GM12872 (cell line): ENCODE measurements around the gene HLA-DMA.

ENCODE experiments used
- CTCF ChIP-seq: IDR thresholded peaks from 3 replicates; pipeline ENCODE4 v1.5.1; 2011; ENCODE audit warnings: low read depth, mild to moderate bottlenecking, low read length, moderate library complexity; ENCODE audit not compliant: insufficient read depth

The HLA-DMA gene

DNA sequence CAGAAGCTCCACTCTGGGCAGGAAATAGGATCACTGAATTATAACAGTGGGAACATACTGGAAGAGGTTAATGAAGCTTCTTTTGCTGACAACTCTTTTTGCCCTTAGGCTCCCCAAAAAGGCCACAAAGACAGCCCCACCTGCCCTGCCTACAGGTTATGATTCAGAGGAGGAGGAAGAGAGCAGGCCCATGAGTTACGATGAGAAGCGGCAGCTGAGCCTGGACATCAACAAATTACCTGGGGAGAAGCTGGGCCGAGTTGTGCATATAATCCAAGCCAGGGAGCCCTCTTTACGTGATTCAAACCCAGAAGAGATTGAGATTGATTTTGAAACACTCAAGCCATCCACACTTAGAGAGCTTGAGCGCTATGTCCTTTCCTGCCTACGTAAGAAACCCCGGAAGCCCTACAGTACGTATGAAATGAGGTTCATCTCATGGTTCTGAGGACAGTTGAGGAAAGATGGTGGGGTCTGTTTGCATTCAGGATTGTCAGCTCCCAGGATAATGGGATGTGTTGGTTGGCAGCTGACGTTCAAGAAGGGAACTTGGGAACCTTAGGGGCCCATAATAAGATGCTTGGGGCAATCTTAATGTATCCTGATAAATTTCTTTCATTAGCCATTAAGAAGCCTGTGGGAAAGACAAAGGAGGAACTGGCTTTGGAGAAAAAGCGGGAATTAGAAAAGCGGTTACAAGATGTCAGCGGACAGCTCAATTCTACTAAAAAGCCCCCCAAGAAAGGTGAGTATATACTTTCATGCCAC is 27.0 kb upstream of the HLA-DMA start:
- no peak for TF ChIP-seq CTCF

DNA sequence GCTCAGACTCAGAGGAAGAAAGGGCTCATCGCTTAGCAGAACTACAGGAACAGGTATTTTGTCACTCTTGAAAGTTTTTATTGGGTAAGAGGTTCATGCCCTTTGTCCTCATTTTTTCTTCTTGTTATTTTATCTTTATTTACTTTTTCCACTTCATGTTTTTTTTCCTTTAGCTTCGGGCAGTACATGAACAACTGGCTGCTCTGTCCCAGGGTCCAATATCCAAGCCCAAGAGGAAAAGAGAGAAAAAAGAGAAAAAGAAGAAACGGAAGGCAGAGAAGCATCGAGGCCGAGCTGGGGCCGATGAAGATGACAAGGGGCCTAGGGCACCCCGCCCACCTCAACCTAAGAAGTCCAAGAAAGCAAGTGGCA is 25.0 kb upstream of the HLA-DMA start:
- TF ChIP-seq CTCF: no peak

- no peak for TF ChIP-seq CTCF
These were observed 24.5 kb upstream of the HLA-DMA start for GRCh38 chr6:32977272-32977952.

DNA sequence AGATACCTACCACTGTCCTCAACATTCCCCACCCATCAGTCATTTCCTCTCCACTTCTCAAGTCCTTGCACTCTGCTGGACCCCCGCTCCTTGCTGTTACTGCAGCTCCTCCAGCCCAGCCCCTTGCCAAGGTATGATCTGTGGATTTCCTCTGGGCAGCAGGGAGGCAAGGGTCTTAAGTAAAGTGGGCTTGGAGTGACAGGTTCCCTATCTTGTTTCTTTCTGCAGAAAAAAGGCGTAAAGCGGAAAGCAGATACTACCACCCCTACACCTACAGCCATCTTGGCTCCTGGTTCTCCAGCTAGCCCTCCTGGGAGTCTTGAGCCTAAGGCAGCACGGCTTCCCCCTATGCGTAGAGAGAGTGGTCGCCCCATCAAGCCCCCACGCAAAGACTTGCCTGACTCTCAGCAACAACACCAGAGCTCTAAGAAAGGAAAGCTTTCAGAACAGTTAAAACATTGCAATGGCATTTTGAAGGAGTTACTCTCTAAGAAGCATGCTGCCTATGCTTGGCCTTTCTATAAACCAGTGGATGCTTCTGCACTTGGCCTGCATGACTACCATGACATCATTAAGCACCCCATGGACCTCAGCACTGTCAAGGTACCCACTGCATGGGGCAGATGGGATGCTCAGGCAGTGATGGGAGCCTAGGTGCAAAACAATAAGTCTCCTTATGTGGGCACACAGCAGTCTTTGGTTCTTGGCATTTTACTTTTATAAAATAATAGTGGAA is 23.6 kb upstream of the HLA-DMA start:
- no peak for TF ChIP-seq CTCF

DNA sequence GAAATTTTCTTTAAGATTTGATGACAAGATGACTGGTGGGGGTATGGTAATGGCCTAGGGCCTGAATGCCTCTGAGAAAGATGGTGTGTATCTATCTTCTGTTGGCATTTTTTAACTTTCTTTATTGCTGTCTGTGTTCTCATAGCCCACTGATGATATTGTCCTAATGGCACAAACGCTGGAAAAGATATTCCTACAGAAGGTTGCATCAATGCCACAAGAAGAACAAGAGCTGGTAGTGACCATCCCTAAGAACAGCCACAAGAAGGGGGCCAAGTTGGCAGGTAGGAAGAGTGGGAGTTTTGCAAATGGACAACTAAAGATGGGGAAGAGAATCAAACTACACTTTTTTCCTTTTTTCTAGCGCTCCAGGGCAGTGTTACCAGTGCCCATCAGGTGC is 23.0 kb upstream of the HLA-DMA start:
- no peak for TF ChIP-seq CTCF

DNA sequence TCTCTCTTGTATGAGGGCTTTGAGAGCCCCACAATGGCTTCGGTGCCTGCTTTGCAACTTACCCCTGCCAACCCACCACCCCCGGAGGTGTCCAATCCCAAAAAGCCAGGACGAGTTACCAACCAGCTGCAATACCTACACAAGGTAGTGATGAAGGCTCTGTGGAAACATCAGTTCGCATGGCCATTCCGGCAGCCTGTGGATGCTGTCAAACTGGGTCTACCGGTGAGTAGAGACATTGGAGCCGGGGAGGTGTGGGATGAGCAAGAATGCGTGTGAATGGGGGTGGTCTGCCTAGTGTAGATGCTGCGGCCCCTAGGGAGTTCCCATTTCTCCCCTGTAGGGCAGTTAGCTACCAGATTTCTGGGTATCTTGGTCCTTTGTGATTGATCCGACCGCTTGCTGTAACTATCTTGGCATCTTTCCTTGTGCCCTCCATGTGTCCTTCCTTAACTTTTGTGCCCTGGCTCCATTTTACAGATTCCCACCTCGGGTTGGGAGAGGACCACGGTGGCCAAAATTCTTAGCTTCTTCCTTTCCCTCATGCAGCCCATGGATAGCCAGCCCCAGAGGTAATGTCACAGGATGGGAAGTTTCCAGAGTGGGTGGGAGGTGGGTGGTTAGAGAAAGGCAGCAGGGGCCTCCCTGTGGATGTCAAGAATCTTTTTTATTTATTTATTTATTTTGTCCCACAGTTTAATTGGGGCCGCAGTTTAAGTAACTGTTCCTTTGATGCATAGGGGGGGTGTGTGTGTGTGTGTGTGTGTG is 21.8 kb upstream of the HLA-DMA start:
- no peak for TF ChIP-seq CTCF

GRCh38 chr6:32974016-32974333 is 21.1 kb upstream of the HLA-DMA start:
- no peak for TF ChIP-seq CTCF
